ENCODE measurements around the gene VCX3B. TPM values are rescaled to one million over a fixed set of nuclear protein-coding genes. Genes with fewer than 3 reads are reported as not detected.
"Not testable (repeated sequence)": the region's sequence is repeated elsewhere in the genome, so short reads cannot be mapped to it uniquely, and the experiment has no call there.

Gene VCX3B
- total RNA-seq, result not detected in 2 replicates

DNA sequence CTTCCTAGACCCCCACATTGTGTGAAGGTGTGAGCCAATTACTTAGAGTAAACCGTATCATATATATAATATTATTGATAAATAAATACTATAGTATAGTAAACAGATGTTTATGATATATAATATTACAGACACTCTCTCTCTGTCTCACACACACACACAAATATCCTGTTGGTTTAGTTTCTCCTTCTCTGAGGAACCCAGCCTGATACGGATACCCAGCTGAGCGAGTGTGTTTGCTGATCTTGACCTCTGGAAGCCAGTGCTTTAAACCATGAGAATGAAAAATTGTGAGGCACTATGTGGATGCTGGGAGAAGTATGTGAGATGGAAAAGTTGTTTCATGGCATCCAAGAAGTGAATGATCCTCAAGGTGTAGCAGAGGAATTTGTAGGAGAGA lies at the start of gene VCX3B:
VCX3B (plus strand) TSS at position 301 of the 400 bp plus-strand sequence. CDS start 621 bp downstream, outside the sequence.
- H3K27ac Mint-ChIP-seq; H3K4me1 Mint-ChIP-seq (ENCODE audit: low read depth); DNase-seq (ENCODE audit: low spot score); intact Hi-C loops (cut with micrococcal nuclease); H3K9me3 Mint-ChIP-seq; H3K36me3 Mint-ChIP-seq (ENCODE audit: low read depth); H3K27me3 Mint-ChIP-seq (ENCODE audit: insufficient read depth); H3K4me3 Mint-ChIP-seq: not testable (repeated sequence)

- Mint-ChIP-seq H3K9me3 (peaks cover 9% of the 10 kb centered on the region), H3K4me3 (no peak overlapping the region), H3K27ac (no peak overlapping the region), H3K36me3 (ENCODE audit: low read depth) (no peaks in the 10 kb centered on the region), H3K27me3 (ENCODE audit: insufficient read depth) (no peaks in the 10 kb centered on the region), H3K4me1 (ENCODE audit: low read depth) (no peaks in the 10 kb centered on the region)
- DNase-seq (ENCODE audit: low spot score), result no peak
- intact Hi-C loops (cut with micrococcal nuclease), result no loop called here
Measured at GRCh38 chrX:8418301-8418700, 46.3 kb upstream of the VCX3B start.

DNA sequence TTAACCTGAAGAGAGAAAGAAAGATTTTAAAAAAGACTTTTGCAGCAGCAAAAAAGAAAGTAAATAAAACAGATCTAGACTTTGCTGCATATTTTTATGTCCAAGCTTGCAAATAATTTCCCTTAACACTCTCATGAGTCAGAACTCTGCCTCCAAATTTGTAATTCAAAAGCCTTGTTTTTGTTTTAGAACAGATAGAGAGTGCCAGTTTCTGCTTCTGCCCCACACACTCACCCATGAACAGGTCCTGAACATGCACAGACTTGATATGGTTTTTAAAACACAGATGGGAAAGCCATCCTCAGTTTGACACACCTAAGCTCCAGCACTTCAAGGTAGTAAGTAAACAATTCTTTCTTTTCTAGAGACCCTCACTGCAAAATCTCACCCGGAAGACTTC lies 39.7 kb upstream of the VCX3B start:
- no peak for DNase-seq (ENCODE audit: low spot score)
- no peak overlapping the region for H3K4me3 Mint-ChIP-seq
- no peak overlapping the region for H3K27ac Mint-ChIP-seq
- no peaks in the 10 kb centered on the region for H3K36me3 Mint-ChIP-seq (ENCODE audit: low read depth)
- H3K9me3 Mint-ChIP-seq, result no peaks in the 10 kb centered on the region
- intact Hi-C loops (cut with micrococcal nuclease), result no loop called here
- H3K27me3 Mint-ChIP-seq (ENCODE audit: insufficient read depth), result no peaks in the 10 kb centered on the region
- no peaks in the 10 kb centered on the region for H3K4me1 Mint-ChIP-seq (ENCODE audit: low read depth)

DNA sequence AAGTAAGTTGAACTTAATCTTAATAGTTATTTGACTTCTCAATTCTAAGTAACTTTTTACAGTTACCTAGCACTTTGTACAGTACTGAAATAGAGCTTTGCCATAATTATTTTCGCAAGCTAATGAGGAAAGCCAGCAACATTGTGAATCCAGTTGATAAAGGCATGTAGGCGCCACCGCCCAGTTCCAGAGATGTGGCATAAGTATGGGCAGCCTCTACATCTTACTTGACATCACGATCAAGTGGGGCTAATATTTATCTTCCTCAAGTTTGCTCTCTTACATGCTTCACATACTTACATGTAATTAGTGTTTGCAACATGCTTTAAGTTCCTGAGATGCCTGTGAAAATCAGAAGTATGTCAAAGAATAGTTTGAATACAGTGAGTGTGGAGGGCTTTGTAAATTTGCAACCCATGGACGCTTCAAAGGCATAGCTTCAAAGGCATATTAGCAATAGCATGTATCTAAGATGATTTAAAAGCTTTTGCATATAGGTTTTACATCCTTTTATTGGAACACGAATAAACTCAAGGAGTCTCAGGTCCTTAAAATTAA lies 34.9 kb upstream of the VCX3B start:
- intact Hi-C loops (cut with micrococcal nuclease), result no loop called here
- no peaks in the 10 kb centered on the region for H3K9me3 Mint-ChIP-seq
- H3K36me3 Mint-ChIP-seq (ENCODE audit: low read depth), result no peaks in the 10 kb centered on the region
- DNase-seq (ENCODE audit: low spot score), result no peak
- no peak overlapping the region for H3K4me3 Mint-ChIP-seq
- no peaks in the 10 kb centered on the region for H3K27me3 Mint-ChIP-seq (ENCODE audit: insufficient read depth)
- no peak overlapping the region for H3K27ac Mint-ChIP-seq
- no peaks in the 10 kb centered on the region for H3K4me1 Mint-ChIP-seq (ENCODE audit: low read depth)

DNA sequence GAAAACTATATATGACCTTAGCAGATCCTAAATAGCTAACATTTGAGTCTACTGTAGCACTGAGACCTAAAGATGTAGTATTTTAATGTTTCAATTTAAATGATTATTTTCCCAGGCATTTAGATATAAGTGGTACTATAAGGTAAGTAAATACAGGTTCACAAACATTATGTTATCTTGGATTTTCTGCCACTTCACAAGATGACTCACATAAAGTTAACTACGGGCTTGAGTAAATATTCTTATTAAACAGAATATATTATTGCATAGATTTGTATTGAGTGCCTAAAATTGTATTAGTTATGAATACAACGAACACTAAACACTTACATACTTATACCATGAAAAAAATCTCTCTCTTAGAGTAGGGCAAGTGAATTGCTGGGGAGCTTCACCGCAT lies 34.2 kb upstream of the VCX3B start:
- no peaks in the 10 kb centered on the region for H3K9me3 Mint-ChIP-seq
- H3K27me3 Mint-ChIP-seq (ENCODE audit: insufficient read depth), result no peaks in the 10 kb centered on the region
- H3K27ac Mint-ChIP-seq, result no peak overlapping the region
- no peak overlapping the region for H3K4me3 Mint-ChIP-seq
- H3K4me1 Mint-ChIP-seq (ENCODE audit: low read depth), result no peaks in the 10 kb centered on the region
- no peaks in the 10 kb centered on the region for H3K36me3 Mint-ChIP-seq (ENCODE audit: low read depth)
- DNase-seq (ENCODE audit: low spot score), result no peak
- intact Hi-C loops (cut with micrococcal nuclease), result no loop called here

- Mint-ChIP-seq H3K36me3 (ENCODE audit: low read depth) (no peaks in the 10 kb centered on the region), H3K27ac (no peak overlapping the region), H3K27me3 (ENCODE audit: insufficient read depth) (no peaks in the 10 kb centered on the region), H3K4me3 (no peak overlapping the region), H3K9me3 (no peaks in the 10 kb centered on the region), H3K4me1 (ENCODE audit: low read depth) (no peaks in the 10 kb centered on the region)
- intact Hi-C loops (cut with micrococcal nuclease), result no loop called here
- DNase-seq (ENCODE audit: low spot score), result no peak
Measured at GRCh38 chrX:8432396-8432795, 32.2 kb upstream of the VCX3B start.

- no peaks in the 10 kb centered on the region for H3K36me3 Mint-ChIP-seq (ENCODE audit: low read depth)
- H3K27ac Mint-ChIP-seq, result no peak overlapping the region
- DNase-seq (ENCODE audit: low spot score), result no peak
- intact Hi-C loops (cut with micrococcal nuclease), result no loop called here
- H3K4me1 Mint-ChIP-seq (ENCODE audit: low read depth), result no peaks in the 10 kb centered on the region
- H3K9me3 Mint-ChIP-seq, result no peaks in the 10 kb centered on the region
- H3K27me3 Mint-ChIP-seq (ENCODE audit: insufficient read depth), result no peaks in the 10 kb centered on the region
- H3K4me3 Mint-ChIP-seq, result no peak overlapping the region
Measured at GRCh38 chrX:8433109-8434062, 31.2 kb upstream of the VCX3B start.

DNA sequence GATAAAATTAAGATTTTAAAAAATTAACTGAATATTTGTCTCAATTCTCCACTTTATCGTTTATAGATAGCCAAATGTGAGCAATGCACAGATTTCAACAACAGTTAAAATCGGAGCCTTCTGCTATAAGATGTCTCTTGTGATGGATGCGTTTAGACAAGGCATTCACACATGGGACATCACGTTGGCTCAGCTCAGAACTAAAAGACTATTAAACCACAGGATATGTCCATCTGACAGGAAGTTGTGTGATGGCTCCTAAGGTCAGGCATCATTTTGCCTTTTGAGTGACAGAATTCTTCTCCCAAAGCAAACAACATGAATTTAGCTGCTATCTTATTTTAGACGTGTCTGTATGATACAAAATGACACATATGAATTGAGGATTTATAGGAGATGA lies 17.3 kb upstream of the VCX3B start:
- Mint-ChIP-seq H3K36me3 (ENCODE audit: low read depth) (no peaks in the 10 kb centered on the region), H3K4me3 (no peak overlapping the region), H3K27ac (no peak overlapping the region), H3K4me1 (ENCODE audit: low read depth) (no peaks in the 10 kb centered on the region), H3K9me3 (peaks cover 6% of the 10 kb centered on the region), H3K27me3 (ENCODE audit: insufficient read depth) (no peaks in the 10 kb centered on the region)
- intact Hi-C loops (cut with micrococcal nuclease), result no loop called here
- no peak for DNase-seq (ENCODE audit: low spot score)

DNA sequence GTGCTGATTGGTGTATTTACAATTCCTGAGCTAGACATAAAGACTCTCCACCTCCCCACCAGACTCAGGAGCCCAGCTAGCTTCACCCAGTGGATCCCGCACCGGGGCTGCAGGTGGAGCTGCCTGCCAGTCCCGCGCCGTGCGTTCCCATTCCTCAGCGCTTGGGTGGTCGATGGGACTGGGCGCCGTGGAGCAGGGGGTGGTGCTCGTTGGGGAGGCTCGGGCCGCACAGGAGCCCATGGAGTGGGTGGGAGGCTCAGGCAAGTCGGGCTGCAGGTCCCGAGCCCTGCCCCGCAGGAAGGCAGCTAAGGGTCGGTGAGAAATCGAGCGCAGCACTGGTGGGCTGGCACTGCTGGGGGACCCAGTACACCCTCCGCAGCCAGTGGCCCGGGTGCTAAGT lies 12.3 kb upstream of the VCX3B start:
- H3K9me3 Mint-ChIP-seq; H3K36me3 Mint-ChIP-seq (ENCODE audit: low read depth); H3K4me1 Mint-ChIP-seq (ENCODE audit: low read depth); H3K27ac Mint-ChIP-seq; DNase-seq (ENCODE audit: low spot score); intact Hi-C loops (cut with micrococcal nuclease); H3K4me3 Mint-ChIP-seq; H3K27me3 Mint-ChIP-seq (ENCODE audit: insufficient read depth): not testable (repeated sequence)

- intact Hi-C loops (cut with micrococcal nuclease), result no loop called here
Measured at GRCh38 chrX:8453611-8454010, 11.0 kb upstream of the VCX3B start.

GRCh38 chrX:8455557-8455956 lies 9.1 kb upstream of the VCX3B start:
- Mint-ChIP-seq H3K4me1 (ENCODE audit: low read depth) (no peaks in the 10 kb centered on the region), H3K27me3 (ENCODE audit: insufficient read depth) (no peaks in the 10 kb centered on the region)
- intact Hi-C loops (cut with micrococcal nuclease), result no loop called here

More at GRCh38 chrX:8453611-8454010, 11.0 kb upstream of the VCX3B start:
- no peak for DNase-seq (ENCODE audit: low spot score)
- Mint-ChIP-seq H3K4me1 (ENCODE audit: low read depth) (no peaks in the 10 kb centered on the region), H3K9me3 (peaks cover 6% of the 10 kb centered on the region), H3K36me3 (ENCODE audit: low read depth) (no peaks in the 10 kb centered on the region), H3K27ac (no peak overlapping the region), H3K27me3 (ENCODE audit: insufficient read depth) (no peaks in the 10 kb centered on the region), H3K4me3 (no peak overlapping the region)

DNA sequence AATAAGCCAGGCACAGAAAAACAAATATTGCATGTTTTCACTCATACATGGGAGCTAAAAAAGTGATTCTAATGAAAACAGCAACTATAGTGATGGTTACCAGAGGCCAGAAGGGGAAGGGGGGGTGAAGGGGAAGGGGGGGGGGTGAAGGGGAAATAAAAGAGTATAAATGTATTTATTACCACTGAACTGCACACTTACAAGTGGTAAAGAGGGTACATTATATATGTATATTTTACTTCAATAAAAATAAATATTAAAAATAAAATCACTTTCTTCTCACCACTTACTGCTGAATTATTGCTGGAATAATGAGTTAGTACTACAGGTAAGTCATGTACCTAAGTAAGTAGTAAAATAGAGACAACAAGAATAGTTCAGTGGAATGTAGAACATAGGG lies 2.1 kb upstream of the VCX3B start:
- H3K4me1 Mint-ChIP-seq (ENCODE audit: low read depth), result no peaks in the 10 kb centered on the region
- intact Hi-C loops (cut with micrococcal nuclease), result no loop called here

More at GRCh38 chrX:8455557-8455956, 9.1 kb upstream of the VCX3B start:
- no peak overlapping the region for H3K27ac Mint-ChIP-seq
- peaks cover 6% of the 10 kb centered on the region for H3K9me3 Mint-ChIP-seq
- no peak for DNase-seq (ENCODE audit: low spot score)
- no peaks in the 10 kb centered on the region for H3K36me3 Mint-ChIP-seq (ENCODE audit: low read depth)
- H3K4me3 Mint-ChIP-seq, result no peak overlapping the region

DNA sequence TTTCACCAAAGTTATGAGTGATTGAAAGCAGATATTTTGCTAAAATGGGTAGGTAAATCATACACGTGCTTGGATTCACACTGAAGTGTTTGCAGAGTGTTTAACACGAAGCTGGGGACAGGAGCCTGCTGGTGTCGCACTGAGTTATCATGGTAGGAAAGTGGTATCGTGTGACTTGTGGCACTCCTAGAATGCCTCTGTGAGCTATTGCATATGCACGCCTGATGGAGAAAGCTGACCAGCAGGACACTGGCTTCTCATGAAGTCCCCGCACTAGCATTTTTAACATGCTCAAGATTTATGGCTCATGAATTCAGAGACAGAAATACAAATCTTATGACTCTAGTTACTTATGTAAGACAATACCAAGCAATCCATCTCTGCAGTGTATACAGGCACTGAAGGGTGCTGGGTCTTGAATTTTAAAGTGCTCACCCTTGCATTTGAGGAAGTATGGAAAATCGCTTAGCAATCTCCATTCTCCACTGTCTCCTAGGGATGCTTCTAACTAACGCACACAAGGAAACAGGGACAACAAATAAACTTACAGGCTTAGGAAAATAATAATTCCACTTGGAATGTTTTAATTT lies 19.8 kb downstream of the VCX3B start:
- H3K36me3 Mint-ChIP-seq (ENCODE audit: low read depth), result no peaks in the 10 kb centered on the region
- H3K4me3 Mint-ChIP-seq, result no peak overlapping the region
- H3K9me3 Mint-ChIP-seq, result no peaks in the 10 kb centered on the region
- intact Hi-C loops (cut with micrococcal nuclease), result no loop called here
- no peak overlapping the region for H3K27ac Mint-ChIP-seq
- DNase-seq (ENCODE audit: low spot score), result no peak
- H3K27me3 Mint-ChIP-seq (ENCODE audit: insufficient read depth), result no peaks in the 10 kb centered on the region
- no peaks in the 10 kb centered on the region for H3K4me1 Mint-ChIP-seq (ENCODE audit: low read depth)

More for the DNA sequence above, 2.1 kb upstream of the VCX3B start:
- Mint-ChIP-seq H3K36me3 (ENCODE audit: low read depth) (no peaks in the 10 kb centered on the region), H3K27me3 (ENCODE audit: insufficient read depth) (no peaks in the 10 kb centered on the region), H3K9me3 (peaks cover 5% of the 10 kb centered on the region), H3K4me3 (no peak overlapping the region), H3K27ac (no peak overlapping the region)
- DNase-seq (ENCODE audit: low spot score), result no peak
